Fibroblast of lung (primary cell): ENCODE results near the gene SOHLH2. TPM values are rescaled to one million over a fixed set of nuclear protein-coding genes. Genes with fewer than 3 reads are reported as not detected.

Experiments
- DNase-seq, 2 donors: peaks; one replicate each; pipeline versions ENCODE4 v3.0.0 to v3.0.0-alpha.2; 2010; ENCODE audit warnings: low read depth in 2 of 2
- H2AFZ ChIP-seq: 2 replicates; pipeline ENCODE4 v1.5.1; 2012; ENCODE audit warnings: low read length, control low read depth, inconsistent platforms
- H3K27ac ChIP-seq: 2 replicates; pipeline ENCODE4 v1.5.1; 2011; ENCODE audit warnings: low read length, control low read depth; ENCODE audit not compliant: insufficient read depth
- H3K27me3 ChIP-seq: 2 replicates; pipeline ENCODE4 v1.5.1; 2011; ENCODE audit warnings: mild to moderate bottlenecking, low read length; ENCODE audit not compliant: control insufficient read depth, insufficient read depth
- H3K36me3 ChIP-seq: 2 replicates; pipeline ENCODE4 v1.5.1; 2011; ENCODE audit warnings: low read length; ENCODE audit not compliant: control insufficient read depth, insufficient read depth
- H3K4me1 ChIP-seq: 2 replicates; pipeline ENCODE4 v1.5.1; 2011; ENCODE audit warnings: low read length; ENCODE audit not compliant: control insufficient read depth, insufficient read depth; ENCODE audit errors: extremely low read depth
- H3K4me2 ChIP-seq: 2 replicates; pipeline ENCODE4 v1.5.1; 2011; ENCODE audit warnings: low read length, control low read depth; ENCODE audit not compliant: insufficient read depth; ENCODE audit errors: extremely low read depth
- H3K4me3 ChIP-seq, 4 experiments: fragments of 200-600 bp in 1 of 4; sonication (generic) in 1 of 4; replicated peaks in 1 of 4; 2 replicates each; pipeline ENCODE4 v1.5.1; 2011 to 2016; ENCODE audit warnings: low read length in 4 of 4, low read depth in 3 of 4, mild to moderate bottlenecking in 3 of 4, control low read depth in 2 of 4, inconsistent platforms in 1 of 4, mixed read lengths in 1 of 4; ENCODE audit not compliant: insufficient read depth in 1 of 4; ENCODE audit errors: control extremely low read depth in 1 of 4
- H3K79me2 ChIP-seq: 2 replicates; pipeline ENCODE4 v1.5.1; 2012; ENCODE audit warnings: mild to moderate bottlenecking, low read length, inconsistent platforms; ENCODE audit not compliant: control insufficient read depth, insufficient read depth
- H3K9ac ChIP-seq: 2 replicates; pipeline ENCODE4 v1.5.1; 2011; ENCODE audit warnings: mild to moderate bottlenecking, low read length, control low read depth; ENCODE audit not compliant: insufficient read depth
- H3K9me3 ChIP-seq: 2 replicates; pipeline ENCODE4 v1.5.1; 2012; ENCODE audit warnings: low read depth, low read length; ENCODE audit not compliant: control insufficient read depth, insufficient read depth
- H4K20me1 ChIP-seq: 2 replicates; pipeline ENCODE4 v1.5.1; 2011; ENCODE audit warnings: low read length; ENCODE audit not compliant: control insufficient read depth, insufficient read depth; ENCODE audit errors: extremely low read depth
- CTCF ChIP-seq, 2 donors: IDR thresholded peaks in 1 of 2; conservative IDR thresholded peaks in 1 of 2; 1 replicate in 1 of 2; 2 replicates in 1 of 2; pipeline ENCODE4 v1.5.1; 2011 to 2012; ENCODE audit warnings: low read length in 2 of 2, control low read depth in 1 of 2, inconsistent platforms in 1 of 2, low read depth in 1 of 2, mild to moderate bottlenecking in 1 of 2
- EZH2 ChIP-seq: IDR thresholded peaks from 2 replicates; pipeline ENCODE4 v1.5.1; 2012; ENCODE audit warnings: low read length, control low read depth, mild to moderate bottlenecking; ENCODE audit errors: missing control alignments
- polyA plus RNA-seq, 2 donors: library from polyadenylated mRNA; depleted of rRNA in 1 of 2; stranded (reverse) in 1 of 2; unstranded in 1 of 2; fragments of >200 nt; gene quantifications; 2 replicates each; pipeline ENCODE4 v1.2.1, GENCODE V29; 2011 to 2012; ENCODE audit warnings: missing spikeins in 1 of 2
- total RNA-seq: library from RNA; depleted of rRNA; stranded (reverse); fragments of >200 nt; gene quantifications from 2 replicates; pipeline ENCODE4 v1.2.1, GENCODE V29; 2014

SOHLH2 gene
- total and polyA plus RNA-seq, 2 donors (not counting 1 experiment from before 2014, with no cell fraction given) = 0.34 to 1.8 TPM

- Histone ChIP-seq H3K27ac (no peak overlapping the region), H3K9ac (no peak overlapping the region), H3K27me3 (peaks cover 9% of the 10 kb centered on the region), H4K20me1 (no peaks in the 10 kb centered on the region), H3K9me3 (no peaks in the 10 kb centered on the region), H3K4me2 (no peak overlapping the region), H3K79me2 (no peaks in the 10 kb centered on the region), H2AFZ (no peak overlapping the region), H3K4me1 (no peaks in the 10 kb centered on the region), H3K4me3 (peak overlapping the region in 1 of 4 experiments; percentile 68), H3K36me3 (no peaks in the 10 kb centered on the region)
- no peak for DNase-seq
- TF ChIP-seq EZH2 = no peak
- no peak for TF ChIP-seq CTCF (conservative IDR thresholded peaks at IDR 0.05 in 1 of 2, IDR thresholded peaks at IDR 0.05 in 1 of 2; ENCODE audit: low read depth in 1 of 2, low read length in 2 of 2)
These were observed 84.8 kb downstream of the SOHLH2 start for GRCh38 chr13:36129539-36129938.

- TF ChIP-seq EZH2 (no peak), CTCF (conservative IDR thresholded peaks at IDR 0.05 in 1 of 2, IDR thresholded peaks at IDR 0.05 in 1 of 2; ENCODE audit: low read depth in 1 of 2, low read length in 2 of 2) (no peak)
- Histone ChIP-seq H3K27me3 (peaks cover 3% of the 10 kb centered on the region), H3K4me2 (no peak overlapping the region), H3K79me2 (no peaks in the 10 kb centered on the region), H3K4me1 (no peaks in the 10 kb centered on the region), H3K9me3 (no peaks in the 10 kb centered on the region), H3K4me3 (no peak overlapping the region), H4K20me1 (no peaks in the 10 kb centered on the region), H3K27ac (no peak overlapping the region), H3K9ac (no peak overlapping the region), H2AFZ (no peak overlapping the region), H3K36me3 (no peaks in the 10 kb centered on the region)
- peak in 1 of 2 donors; percentile 51 for DNase-seq
These were observed 87.9 kb downstream of the SOHLH2 start for GRCh38 chr13:36126491-36126890.

- H4K20me1 ChIP-seq = no peaks in the 10 kb centered on the region
- DNase-seq = no peak
- H3K4me2 ChIP-seq = no peak overlapping the region
- H3K27me3 ChIP-seq = peaks cover 2% of the 10 kb centered on the region
- no peak overlapping the region for H3K27ac ChIP-seq
- no peaks in the 10 kb centered on the region for H3K9me3 ChIP-seq
- H3K36me3 ChIP-seq = no peaks in the 10 kb centered on the region
- no peak overlapping the region for H2AFZ ChIP-seq
- no peaks in the 10 kb centered on the region for H3K4me1 ChIP-seq
- no peaks in the 10 kb centered on the region for H3K79me2 ChIP-seq
- no peak overlapping the region for H3K9ac ChIP-seq
- TF ChIP-seq CTCF (conservative IDR thresholded peaks at IDR 0.05 in 1 of 2, IDR thresholded peaks at IDR 0.05 in 1 of 2; ENCODE audit: low read depth in 1 of 2, low read length in 2 of 2) = no peak
- no peak for TF ChIP-seq EZH2
- H3K4me3 ChIP-seq = no peak overlapping the region
These were observed 88.5 kb downstream of the SOHLH2 start for GRCh38 chr13:36125841-36126240.
